NCI-H1092 treated with DMSO at 0.1 percent for 48 hours (cell line): Measurements from ENCODE around the gene MED27.

Source experiments
- DNase-seq: peaks from one replicate; lab custom pipeline; 2025; lab: John Stamatoyannopoulos, UW

The MED27 gene

GRCh38 chr9:131965841-131966240, 113.8 kb downstream of the MED27 start:
- DNase-seq: no peak

DNA sequence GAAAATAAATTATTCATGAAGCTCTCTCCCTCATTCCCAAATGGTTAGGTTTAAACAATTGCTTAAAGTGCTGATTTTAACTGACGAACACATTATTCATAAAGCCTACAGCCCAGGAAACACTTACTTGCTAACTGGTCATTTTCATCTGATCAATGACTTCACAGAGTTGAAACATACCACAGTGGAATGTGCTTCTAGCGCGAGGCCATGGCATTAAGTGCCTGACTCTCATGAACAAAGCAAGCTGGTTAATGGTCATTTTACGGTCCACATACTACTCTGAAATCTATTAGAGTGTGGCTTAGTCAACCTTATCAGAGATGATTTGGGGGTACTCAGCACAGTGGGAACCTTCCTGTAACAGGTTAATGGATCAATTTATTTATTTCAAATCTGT, 114.6 kb downstream of the MED27 start:
- no peak for DNase-seq

GRCh38 chr9:131963072-131964030, 116.3 kb downstream of the MED27 start:
- no peak for DNase-seq

- no peak for DNase-seq
Observed at GRCh38 chr9:131961496-131961880, 118.2 kb downstream of the MED27 start.

DNA sequence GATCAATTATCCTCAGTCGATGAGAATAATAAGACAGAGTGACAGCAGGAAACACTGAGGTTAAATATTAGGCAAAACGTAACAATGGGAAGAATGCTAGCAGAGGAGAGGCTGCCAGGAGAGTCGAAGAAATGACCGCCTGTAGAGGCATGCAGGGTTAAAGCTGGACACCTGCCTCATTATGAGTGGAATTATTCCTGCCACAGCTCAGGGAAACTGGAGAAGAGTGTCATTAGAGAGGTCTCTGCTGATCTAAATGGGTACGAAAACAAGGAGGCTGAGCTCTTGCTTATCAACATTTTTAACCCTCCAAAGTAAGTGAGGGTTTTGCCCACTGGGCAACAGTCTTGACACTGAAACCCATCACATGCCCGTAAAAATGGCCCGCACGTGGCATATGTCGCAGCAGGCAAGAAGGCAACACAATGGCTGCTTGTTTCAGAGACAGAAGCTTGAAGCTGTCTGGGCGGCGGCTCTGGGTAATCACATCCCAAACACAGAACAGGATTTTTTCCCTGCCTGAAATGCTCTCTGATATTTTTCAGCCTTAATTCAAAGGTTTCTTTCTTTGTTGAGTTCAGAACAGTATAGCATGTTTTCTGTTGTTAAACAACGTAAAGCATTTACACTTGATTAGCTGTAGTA, 118.7 kb downstream of the MED27 start:
- no peak for DNase-seq

DNA sequence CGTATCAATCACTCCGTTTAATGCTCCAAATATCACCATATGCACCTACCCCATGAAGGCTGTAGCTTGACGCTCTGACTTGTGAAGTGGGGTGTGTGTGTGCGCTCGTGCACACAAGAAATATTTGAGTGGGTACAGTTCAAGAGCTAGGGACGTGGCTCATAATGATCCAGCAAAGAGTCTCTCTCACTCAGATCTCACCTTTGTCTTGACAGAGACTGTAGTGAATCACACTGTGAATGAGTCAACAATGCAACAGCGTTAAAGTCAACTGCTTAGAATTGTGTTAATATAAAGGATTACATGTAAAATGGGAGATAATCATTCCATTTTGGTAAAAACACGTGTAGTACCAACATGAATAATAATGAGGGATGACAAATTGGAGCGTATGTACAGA, 119.4 kb downstream of the MED27 start:
- DNase-seq: no peak

- no peak for DNase-seq
Observed at GRCh38 chr9:131959887-131960286, 119.8 kb downstream of the MED27 start.

GRCh38 chr9:131959056-131959455, 120.6 kb downstream of the MED27 start:
- DNase-seq: no peak

GRCh38 chr9:131954299-131954698, 125.4 kb downstream of the MED27 start:
- DNase-seq: no peak

DNA sequence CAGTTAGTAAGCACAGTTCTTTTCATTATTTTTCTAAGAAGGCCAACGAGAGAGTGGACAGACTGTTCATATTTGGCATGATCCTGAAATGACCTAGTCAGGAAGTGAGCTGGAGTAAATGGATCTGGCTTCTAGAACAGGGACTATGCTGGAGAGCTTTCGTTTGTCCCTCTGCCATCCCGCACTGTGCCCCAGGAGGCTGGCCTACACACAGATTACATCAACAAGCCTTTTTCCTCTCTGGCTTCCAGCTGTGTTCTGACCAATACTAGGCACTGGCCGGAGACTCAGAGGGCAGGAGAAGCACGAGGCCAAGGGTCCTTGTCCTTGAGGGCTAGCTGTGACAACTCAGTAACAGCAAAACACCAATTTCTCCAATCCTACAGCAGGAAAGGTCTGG, 127.8 kb downstream of the MED27 start:
- DNase-seq: no peak

- DNase-seq: no peak
Observed at GRCh38 chr9:131951155-131951554, 128.5 kb downstream of the MED27 start.

DNA sequence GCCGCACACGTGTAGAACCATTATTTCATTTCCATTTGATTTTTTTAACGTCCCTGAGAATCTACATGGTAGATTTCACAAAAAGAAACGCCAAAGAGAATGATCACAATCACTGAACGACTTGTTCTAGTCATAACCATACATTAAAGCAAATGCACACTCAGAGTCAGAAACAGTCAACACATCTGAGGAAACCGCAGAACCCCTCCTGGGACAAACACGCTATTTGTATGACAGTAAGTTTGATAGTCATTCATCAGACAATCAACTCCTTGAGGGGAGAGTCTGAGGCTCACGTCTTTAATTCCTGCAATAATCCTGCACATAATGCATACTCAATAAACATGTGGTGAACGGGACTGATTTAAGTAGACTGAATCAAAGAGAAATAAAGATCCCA, 129.2 kb downstream of the MED27 start:
- DNase-seq: no peak

DNA sequence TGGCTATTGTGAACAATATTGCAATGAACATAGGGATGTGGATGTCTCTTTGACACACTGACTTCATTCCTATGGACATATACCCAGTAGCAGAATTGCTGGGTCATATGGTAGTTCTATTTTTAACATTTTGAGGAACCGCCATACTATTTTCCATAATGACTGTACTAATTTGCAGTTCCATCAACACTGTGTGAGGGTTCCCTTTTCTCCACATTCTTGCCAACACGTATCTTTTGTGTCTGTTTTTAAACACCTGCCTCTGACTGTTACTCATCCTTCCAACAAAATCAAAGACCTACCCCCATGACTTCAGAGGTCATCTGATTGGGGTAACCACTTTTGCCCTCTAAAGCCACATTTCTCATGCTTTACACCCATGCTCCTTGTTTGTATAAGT, 133.5 kb downstream of the MED27 start:
- no peak for DNase-seq

DNA sequence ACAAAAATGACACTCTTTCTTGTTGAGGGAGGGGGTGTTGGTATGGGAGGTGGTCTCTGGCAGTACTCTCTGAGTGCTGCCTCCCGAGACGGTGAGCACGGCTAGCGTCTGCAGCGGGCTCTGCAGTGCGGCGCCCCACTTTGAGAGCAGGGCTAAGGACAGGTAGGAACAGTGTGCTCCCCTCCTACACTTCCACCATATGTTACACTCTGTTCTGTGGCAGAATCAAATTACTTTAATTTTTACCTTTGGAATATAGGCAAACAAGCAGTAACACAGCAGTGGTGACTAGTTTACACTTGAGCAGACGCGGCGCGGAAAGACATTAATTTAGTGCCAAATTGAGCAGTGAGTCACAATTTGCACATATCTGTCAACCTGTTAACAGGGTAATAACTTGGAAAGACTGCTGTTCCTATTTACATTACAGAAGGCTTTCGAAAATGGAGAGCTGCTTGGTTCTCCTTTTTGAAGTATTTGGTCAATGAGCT, 136.3 kb downstream of the MED27 start:
- peak; percentile 10 for DNase-seq

DNA sequence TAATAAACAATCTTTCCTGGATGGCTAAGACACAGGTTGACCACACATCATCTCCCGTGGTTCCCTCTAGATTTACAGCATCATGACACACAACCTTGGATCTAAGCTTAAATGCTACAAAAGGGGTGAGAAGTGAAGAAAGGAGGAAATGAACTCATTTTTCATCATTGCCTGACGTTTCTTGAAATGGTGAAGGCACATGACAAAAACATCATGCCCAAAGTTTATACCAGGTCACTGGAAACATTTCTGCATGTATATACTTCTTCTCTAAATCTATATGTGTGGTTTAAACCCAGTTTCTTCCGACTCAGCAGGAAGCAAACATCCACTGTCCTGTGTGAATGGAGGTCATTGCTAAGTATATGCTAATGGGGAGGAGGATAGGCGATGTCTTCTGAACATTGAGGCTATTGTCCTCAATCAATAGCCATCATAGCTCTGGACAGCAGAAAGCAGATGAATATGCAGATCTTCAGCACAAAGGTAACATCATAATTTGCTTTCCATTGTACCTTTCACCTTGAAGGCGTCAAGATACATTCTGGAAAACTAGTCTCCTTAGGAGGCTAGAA, 137.4 kb downstream of the MED27 start:
- no peak for DNase-seq

DNA sequence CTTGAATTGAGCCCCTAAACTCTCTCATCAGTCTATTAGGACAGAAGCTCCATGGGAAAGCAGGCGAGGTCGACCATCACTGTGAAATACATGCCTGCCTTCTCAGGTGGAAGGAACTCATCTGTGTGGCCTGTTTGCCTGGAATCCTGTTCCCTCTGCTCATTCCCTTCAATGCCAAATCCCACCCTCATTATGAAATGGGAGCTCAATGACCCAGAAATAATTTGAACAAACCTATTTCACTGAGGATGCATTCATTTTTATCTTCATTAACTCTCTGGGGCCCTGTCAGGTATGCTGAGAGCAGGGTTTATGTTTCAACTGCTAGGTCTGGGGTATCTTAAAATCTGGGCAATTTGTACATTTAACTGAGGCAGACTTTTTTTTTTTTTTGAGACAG, 142.2 kb downstream of the MED27 start:
- DNase-seq: no peak

- DNase-seq: no peak
Observed at GRCh38 chr9:131936929-131937328, 142.7 kb downstream of the MED27 start.

- DNase-seq: no peak
Observed at GRCh38 chr9:131934673-131935072, 145.0 kb downstream of the MED27 start.

- no peak for DNase-seq
Observed at GRCh38 chr9:131927091-131927490, 152.6 kb downstream of the MED27 start.

DNA sequence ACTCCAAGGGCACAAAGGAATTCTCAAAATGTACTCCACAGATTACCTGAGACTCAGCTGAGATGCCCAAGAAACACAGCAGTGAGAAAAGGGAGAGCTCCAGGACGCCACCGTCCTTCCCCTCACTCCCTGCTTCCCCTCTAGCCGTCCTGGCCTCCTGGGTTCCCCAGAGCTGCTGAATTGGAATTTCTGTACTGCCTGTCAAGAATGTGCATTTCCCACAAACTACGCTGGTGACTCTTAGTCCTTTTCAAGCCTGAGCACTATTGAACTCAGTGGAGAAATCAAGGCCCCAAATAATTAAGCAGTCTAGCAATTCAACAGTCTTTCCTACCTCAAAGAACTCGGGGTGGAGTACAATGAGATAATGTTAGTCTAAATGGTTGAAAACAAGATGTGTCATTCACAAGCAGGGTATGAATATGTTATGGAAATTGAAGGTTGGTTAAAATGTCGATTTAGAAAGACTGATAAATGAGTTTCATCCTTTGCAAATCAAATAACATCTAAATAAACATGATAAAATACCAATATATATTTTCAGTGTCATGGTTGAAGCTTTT, 153.2 kb downstream of the MED27 start:
- DNase-seq: no peak

DNA sequence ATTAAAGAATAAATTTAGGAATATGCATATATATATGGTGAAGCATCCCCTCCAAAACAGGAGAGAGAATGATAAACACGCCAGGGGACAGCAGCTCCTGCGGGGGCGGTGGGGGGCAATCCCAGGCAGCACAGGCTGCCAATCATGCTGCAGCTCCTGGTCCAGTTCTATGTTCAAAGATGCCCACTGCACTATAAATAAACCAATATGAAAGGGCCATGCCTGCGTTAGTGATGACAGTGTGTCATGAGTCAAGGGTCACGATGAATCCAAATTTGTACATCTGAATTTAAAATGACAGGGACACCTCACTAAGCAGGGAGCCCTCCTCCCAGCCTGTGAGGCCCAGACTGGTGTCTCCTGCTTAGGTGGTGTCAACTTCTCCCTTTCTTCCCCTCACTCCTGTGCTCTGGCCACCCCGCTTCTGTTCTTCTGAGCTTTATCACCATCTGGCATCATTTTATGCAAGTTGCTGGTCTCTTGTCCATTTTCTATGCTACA, 153.9 kb downstream of the MED27 start:
- DNase-seq: no peak

GRCh38 chr9:131923766-131924165, 155.9 kb downstream of the MED27 start:
- DNase-seq: no peak
